Naive thymus-derived CD4-positive, alpha-beta T cell (primary cell): ENCODE results near the gene FUT8. TPM values are rescaled to one million over a fixed set of nuclear protein-coding genes. Genes with fewer than 3 reads are reported as not detected.
"Not testable (repeated sequence)": the region's sequence is repeated elsewhere in the genome, so short reads cannot be mapped to it uniquely, and the experiment has no call there.

Experiments
- ATAC-seq: fragments of 150-1000 bp; cut with Tn5 transposase; 2 replicates; pipeline ENCODE4 v1.10.0; 2021; ENCODE audit warnings: mild to moderate bottlenecking, moderate library complexity
- CTCF ChIA-PET: fragments of 350-600 bp; sonication (Branson Sonifier 250); formaldehyde crosslinking; loops from one replicate; lab custom pipeline; 2021; ENCODE audit warnings: antibody characterized with exemption; lab: Charles Lee
- POLR2A ChIA-PET: fragments of 350-600 bp; sonication (Branson Sonifier 250); formaldehyde crosslinking; loops from one replicate; lab custom pipeline; 2021; ENCODE audit warnings: antibody characterized with exemption, inconsistent platforms; lab: Charles Lee
- DNase-seq, 9 donors: peaks; one replicate each; pipeline versions ENCODE4 v3.0.0 to v3.0.0-alpha.2; 2020 to 2022; ENCODE audit warnings: mixed read lengths in 1 of 9
- H3K27ac ChIP-seq: one replicate; pipeline ENCODE4 v1.7.0; 2013; ENCODE audit warnings: mild to moderate bottlenecking, low read depth, low read length, moderate library complexity
- H3K27me3 ChIP-seq, 2 donors: one replicate each; pipeline ENCODE4 v1.7.0; 2013; ENCODE audit warnings: low read length in 2 of 2, mild to moderate bottlenecking in 2 of 2, moderate library complexity in 2 of 2; ENCODE audit not compliant: control insufficient read depth in 2 of 2, insufficient read depth in 2 of 2
- H3K36me3 ChIP-seq, 3 experiments: 1 replicate in 2 of 3; 2 replicates in 1 of 3; pipeline ENCODE4 v1.7.0; 2013; ENCODE audit warnings: low read length in 3 of 3, mild to moderate bottlenecking in 3 of 3, moderate library complexity in 1 of 3; ENCODE audit not compliant: insufficient read depth in 3 of 3, control insufficient read depth in 2 of 3
- H3K4me1 ChIP-seq, 2 donors: one replicate each; pipeline ENCODE4 v1.7.0; 2013; ENCODE audit warnings: low read length in 2 of 2, mild to moderate bottlenecking in 2 of 2, moderate library complexity in 1 of 2; ENCODE audit not compliant: control insufficient read depth in 2 of 2, insufficient read depth in 2 of 2
- H3K4me3 ChIP-seq: 2 replicates; pipeline ENCODE4 v1.7.0; 2013; ENCODE audit warnings: mild to moderate bottlenecking, low read length
- H3K9me3 ChIP-seq, 3 experiments: 1 replicate in 2 of 3; 2 replicates in 1 of 3; pipeline ENCODE4 v1.7.0; 2013; ENCODE audit warnings: low read length in 3 of 3; ENCODE audit not compliant: control insufficient read depth in 2 of 3
- H3K27ac Mint-ChIP-seq, 9 donors: one replicate each; pipeline ENCODE4 v1.8.0; 2020 to 2022; ENCODE audit warnings: mixed read lengths in 9 of 9, mild to moderate bottlenecking in 8 of 9, moderate library complexity in 5 of 9, inconsistent platforms in 2 of 9
- H3K27me3 Mint-ChIP-seq, 5 donors: one replicate each; pipeline ENCODE4 v1.8.0; 2021 to 2022; ENCODE audit warnings: mixed read lengths in 5 of 5, mild to moderate bottlenecking in 1 of 5
- H3K36me3 Mint-ChIP-seq, 5 donors: one replicate each; pipeline ENCODE4 v1.8.0; 2020 to 2022; ENCODE audit warnings: mixed read lengths in 5 of 5, mild to moderate bottlenecking in 3 of 5, inconsistent platforms in 1 of 5
- H3K4me1 Mint-ChIP-seq, 7 donors: one replicate each; pipeline ENCODE4 v1.8.0; 2020 to 2022; ENCODE audit warnings: mixed read lengths in 7 of 7, mild to moderate bottlenecking in 3 of 7, inconsistent platforms in 1 of 7
- H3K4me3 Mint-ChIP-seq, 10 donors: one replicate each; pipeline ENCODE4 v1.8.0; 2020 to 2022; ENCODE audit warnings: mild to moderate bottlenecking in 10 of 10, mixed read lengths in 10 of 10, moderate library complexity in 6 of 10, inconsistent platforms in 2 of 10
- H3K9me3 Mint-ChIP-seq, 11 donors: one replicate each; pipeline ENCODE4 v1.8.0; 2020 to 2022; ENCODE audit warnings: mixed read lengths in 11 of 11, mild to moderate bottlenecking in 4 of 11, inconsistent platforms in 1 of 11, moderate library complexity in 1 of 11
- intact Hi-C, 2 donors: fragments of 100-400 bp; cut with micrococcal nuclease; formaldehyde crosslinking; loops; one replicate each; pipeline ENCODE4 v1.15.1; 2023
- polyA plus RNA-seq, 2 donors: library from polyadenylated mRNA; unstranded; fragments of 300-500 nt; fragmentation: Illumina TruSeq; gene quantifications; one replicate each; pipeline ENCODE4 v1.2.3, GENCODE V29; 2021
- total RNA-seq, 6 experiments: library from RNA in 5 of 6; stranded (reverse) in 5 of 6; gene quantifications; 1 replicate in 5 of 6; 2 replicates in 1 of 6; pipeline ENCODE4 v1.2.3 and lab custom pipeline; 2021 to 2026

Gene FUT8
- total and polyA plus RNA-seq, 7 experiments from 2014 or later: 11.1 to 107 (median 41.6) TPM

GRCh38 chr14:65633666-65634065 lies 221.1 kb downstream of the FUT8 start:
- intact Hi-C loops: loop anchor here in 1 of 2 donors (10.0 kb wide), 1 partner anchor 219 kb away; the partner anchor contains the start of gene FUT8
- DNase-seq, H3K9me3 ChIP-seq, H3K4me3 Mint-ChIP-seq, CTCF ChIA-PET, H3K4me3 ChIP-seq, H3K27me3 ChIP-seq, POLR2A ChIA-PET, H3K27ac Mint-ChIP-seq, H3K27me3 Mint-ChIP-seq, H3K27ac ChIP-seq, ATAC-seq: not testable (repeated sequence)
- Mint-ChIP-seq H3K9me3 (peaks cover 0 to 15% (median 6%) of the 10 kb centered on the region in 11 donors), H3K36me3 (peaks cover 9 to 45% (median 36%) of the 10 kb centered on the region in 5 donors), H3K4me1 (peaks cover 16 to 36% (median 32%) of the 10 kb centered on the region in 7 donors)
- Histone ChIP-seq H3K4me1 (peaks cover 0 to 19% of the 10 kb centered on the region in 2 donors), H3K36me3 (peaks cover 0 to 15% (median 5%) of the 10 kb centered on the region in 3 experiments)

- intact Hi-C loops: loop anchor here in 1 of 2 donors (10.0 kb wide), 1 partner anchor 223 kb away; the partner anchor contains the start of gene FUT8
- DNase-seq (peak in 1 of 9 donors; percentile 52), ATAC-seq (peak; percentile 68)
- Histone ChIP-seq H3K4me3 (no peak overlapping the region), H3K36me3 (no peaks in the 10 kb centered on the region), H3K27me3 (no peaks in the 10 kb centered on the region), H3K9me3 (no peaks in the 10 kb centered on the region), H3K27ac (no peak overlapping the region), H3K4me1 (peaks cover 0 to 19% of the 10 kb centered on the region in 2 donors)
- peak overlapping the region in 1 of 10 donors; percentile 48 for H3K4me3 Mint-ChIP-seq
- ChIA-PET POLR2A (no interaction called here), CTCF (interaction anchor here (0.6 kb wide), 1 partner anchor 427 kb away, joined by 3 read pairs; no protein-coding TSS in a partner anchor)
- H3K27ac Mint-ChIP-seq: peak overlapping the region in 2 of 9 donors; percentile 65 to 71
- H3K4me1 Mint-ChIP-seq: peaks cover 22 to 41% (median 33%) of the 10 kb centered on the region in 7 donors
- peaks cover 4 to 55% (median 42%) of the 10 kb centered on the region in 5 donors for H3K36me3 Mint-ChIP-seq
- peaks cover 0 to 13% (median 0%) of the 10 kb centered on the region in 11 donors for H3K9me3 Mint-ChIP-seq
- H3K27me3 Mint-ChIP-seq: no peaks in the 10 kb centered on the region
These were observed 225.2 kb downstream of the FUT8 start for GRCh38 chr14:65637780-65638179.

GRCh38 chr14:65639216-65639615 lies 226.7 kb downstream of the FUT8 start:
- H3K27me3 Mint-ChIP-seq: no peaks in the 10 kb centered on the region
- Histone ChIP-seq H3K27me3 (no peaks in the 10 kb centered on the region), H3K4me1 (peaks cover 0 to 19% of the 10 kb centered on the region in 2 donors), H3K27ac (no peak overlapping the region), H3K36me3 (no peaks in the 10 kb centered on the region), H3K9me3 (no peaks in the 10 kb centered on the region), H3K4me3 (no peak overlapping the region)
- ATAC-seq (no peak), DNase-seq (no peak)
- peaks cover 22 to 41% (median 33%) of the 10 kb centered on the region in 7 donors for H3K4me1 Mint-ChIP-seq
- CTCF ChIA-PET: no interaction called here
- H3K4me3 Mint-ChIP-seq: no peak overlapping the region
- intact Hi-C loops: loop anchor here in 1 of 2 donors (10.0 kb wide), 1 partner anchor 224 kb away; the partner anchor contains the start of gene FUT8
- no peak overlapping the region for H3K27ac Mint-ChIP-seq
- H3K9me3 Mint-ChIP-seq: peaks cover 0 to 13% (median 0%) of the 10 kb centered on the region in 11 donors
- POLR2A ChIA-PET: no interaction called here
- peaks cover 4 to 57% (median 49%) of the 10 kb centered on the region in 5 donors for H3K36me3 Mint-ChIP-seq

GRCh38 chr14:65650826-65651225 lies 238.3 kb downstream of the FUT8 start:
- no peaks in the 10 kb centered on the region for H3K9me3 ChIP-seq
- Mint-ChIP-seq H3K36me3 (peaks cover 8 to 46% (median 40%) of the 10 kb centered on the region in 5 donors), H3K4me3 (no peak overlapping the region), H3K9me3 (peaks cover 0 to 26% (median 8%) of the 10 kb centered on the region in 11 donors), H3K4me1 (peaks cover 0 to 5% (median 0%) of the 10 kb centered on the region in 7 donors), H3K27ac (no peak overlapping the region), H3K27me3 (no peaks in the 10 kb centered on the region)
- DNase-seq: no peak
- CTCF ChIA-PET: no interaction called here
- H3K4me3 ChIP-seq: no peak overlapping the region
- ATAC-seq: no peak
- intact Hi-C loops: no loop called here
- no peaks in the 10 kb centered on the region for H3K36me3 ChIP-seq
- H3K4me1 ChIP-seq: no peaks in the 10 kb centered on the region
- no peaks in the 10 kb centered on the region for H3K27me3 ChIP-seq
- POLR2A ChIA-PET: no interaction called here
- H3K27ac ChIP-seq: no peak overlapping the region

GRCh38 chr14:65656554-65656953 lies 244.0 kb downstream of the FUT8 start:
- H3K4me1 Mint-ChIP-seq: peaks cover 0 to 16% (median 0%) of the 10 kb centered on the region in 7 donors
- Histone ChIP-seq H3K27me3 (no peaks in the 10 kb centered on the region), H3K4me1 (no peaks in the 10 kb centered on the region), H3K27ac (no peak overlapping the region), H3K36me3 (no peaks in the 10 kb centered on the region), H3K4me3 (no peak overlapping the region), H3K9me3 (no peaks in the 10 kb centered on the region)
- H3K4me3 Mint-ChIP-seq: no peak overlapping the region
- H3K36me3 Mint-ChIP-seq: peaks cover 8 to 51% (median 39%) of the 10 kb centered on the region in 5 donors
- H3K27ac Mint-ChIP-seq: no peak overlapping the region
- H3K9me3 Mint-ChIP-seq: peaks cover 0 to 36% (median 9%) of the 10 kb centered on the region in 11 donors
- DNase-seq (no peak), ATAC-seq (no peak)
- POLR2A ChIA-PET: no interaction called here
- no peaks in the 10 kb centered on the region for H3K27me3 Mint-ChIP-seq
- intact Hi-C loops: no loop called here
- CTCF ChIA-PET: no interaction called here

- H3K4me1 Mint-ChIP-seq: peaks cover 0 to 16% (median 0%) of the 10 kb centered on the region in 7 donors
- no peak for ATAC-seq
These were observed 245.7 kb downstream of the FUT8 start for GRCh38 chr14:65658202-65658601.

GRCh38 chr14:65661865-65662264 lies 249.3 kb downstream of the FUT8 start:
- Histone ChIP-seq H3K9me3 (no peaks in the 10 kb centered on the region), H3K27me3 (no peaks in the 10 kb centered on the region), H3K4me3 (no peak overlapping the region), H3K36me3 (no peaks in the 10 kb centered on the region), H3K27ac (no peak overlapping the region), H3K4me1 (no peaks in the 10 kb centered on the region)
- no peak for ATAC-seq
- no peak overlapping the region for H3K27ac Mint-ChIP-seq
- CTCF ChIA-PET: no interaction called here
- intact Hi-C loops: no loop called here
- POLR2A ChIA-PET: no interaction called here
- DNase-seq: no peak
- peaks cover 3 to 11% (median 5%) of the 10 kb centered on the region in 7 donors for H3K4me1 Mint-ChIP-seq
- H3K36me3 Mint-ChIP-seq: peaks cover 0 to 23% (median 16%) of the 10 kb centered on the region in 5 donors
- no peak overlapping the region for H3K4me3 Mint-ChIP-seq
- no peaks in the 10 kb centered on the region for H3K27me3 Mint-ChIP-seq
- peaks cover 0 to 4% (median 0%) of the 10 kb centered on the region in 11 donors for H3K9me3 Mint-ChIP-seq

More at GRCh38 chr14:65658202-65658601, 245.7 kb downstream of the FUT8 start:
- no peaks in the 10 kb centered on the region for H3K36me3 ChIP-seq
- H3K9me3 Mint-ChIP-seq: peaks cover 0 to 36% (median 6%) of the 10 kb centered on the region in 11 donors
- ChIA-PET POLR2A (no interaction called here), CTCF (no interaction called here)
- no peak for DNase-seq
- intact Hi-C loops: no loop called here
- H3K4me1 ChIP-seq: no peaks in the 10 kb centered on the region
- no peaks in the 10 kb centered on the region for H3K27me3 ChIP-seq
- H3K36me3 Mint-ChIP-seq: peaks cover 0 to 39% (median 25%) of the 10 kb centered on the region in 5 donors
- H3K4me3 Mint-ChIP-seq: no peak overlapping the region
- no peak overlapping the region for H3K27ac Mint-ChIP-seq
- no peak overlapping the region for H3K4me3 ChIP-seq
- H3K27ac ChIP-seq: no peak overlapping the region
- no peaks in the 10 kb centered on the region for H3K9me3 ChIP-seq
- H3K27me3 Mint-ChIP-seq: no peaks in the 10 kb centered on the region
